Coronary artery (tissue), 2 donors: ENCODE data around the gene BLVRB.

ENCODE experiments used
- DNase-seq: peaks from one replicate; pipeline ENCODE4 v3.0.0-alpha.2; 2017; ENCODE audit warnings: low spot score
- H3K27ac ChIP-seq, 2 donors: fragments of 200-600 bp; sonication (generic); one replicate each; pipeline ENCODE4 v1.5.1; 2016 to 2019
- H3K4me3 ChIP-seq: fragments of 200-600 bp; sonication (generic); 2 replicates; pipeline ENCODE4 v1.5.1; 2016; ENCODE audit warnings: mild to moderate bottlenecking, moderate library complexity
- TF ChIP-seq, protein P1 (sequence below): fragments of 200-600 bp; sonication (generic); IDR thresholded peaks from one replicate; pipeline ENCODE4 v1.5.1; 2019; ENCODE audit warnings: antibody characterized with exemption

The BLVRB gene

DNA sequence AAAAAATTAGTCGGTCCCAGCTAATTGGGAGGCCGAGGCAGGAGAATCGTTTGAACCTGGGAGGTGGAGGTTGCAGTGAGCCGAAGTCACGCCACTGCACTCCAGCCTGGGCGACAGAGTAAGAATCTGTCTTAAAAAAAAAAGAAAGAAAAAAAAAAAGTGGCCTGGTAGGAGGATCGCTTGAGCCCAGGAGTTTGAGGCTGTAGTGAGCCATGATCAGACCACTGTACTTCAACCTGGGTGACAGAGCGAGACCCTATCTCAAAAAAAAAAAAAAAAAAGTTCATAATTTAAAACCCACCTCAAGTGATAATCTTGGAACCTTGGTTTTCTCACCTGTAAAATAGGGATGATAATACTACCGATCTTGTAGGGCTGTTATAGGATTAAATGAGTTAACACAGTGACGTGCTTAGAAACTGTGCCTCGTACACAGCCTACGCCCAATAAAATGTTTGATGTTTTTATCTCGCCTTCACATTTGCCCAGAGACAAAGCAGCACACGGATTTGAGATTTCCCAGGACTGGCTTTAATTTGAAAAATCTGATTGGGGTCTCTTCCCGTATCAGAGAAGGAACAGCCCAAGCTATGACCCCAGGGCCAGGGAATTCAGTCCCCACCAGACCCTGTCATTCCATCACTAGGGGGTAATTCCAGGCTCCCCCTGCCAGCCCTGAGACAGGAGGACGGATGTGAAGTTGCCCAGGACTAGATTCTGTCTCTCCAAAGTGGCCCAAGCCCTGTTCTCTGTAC lies 43.4 kb downstream of the BLVRB start:
- TF ChIP-seq, protein P1, sequence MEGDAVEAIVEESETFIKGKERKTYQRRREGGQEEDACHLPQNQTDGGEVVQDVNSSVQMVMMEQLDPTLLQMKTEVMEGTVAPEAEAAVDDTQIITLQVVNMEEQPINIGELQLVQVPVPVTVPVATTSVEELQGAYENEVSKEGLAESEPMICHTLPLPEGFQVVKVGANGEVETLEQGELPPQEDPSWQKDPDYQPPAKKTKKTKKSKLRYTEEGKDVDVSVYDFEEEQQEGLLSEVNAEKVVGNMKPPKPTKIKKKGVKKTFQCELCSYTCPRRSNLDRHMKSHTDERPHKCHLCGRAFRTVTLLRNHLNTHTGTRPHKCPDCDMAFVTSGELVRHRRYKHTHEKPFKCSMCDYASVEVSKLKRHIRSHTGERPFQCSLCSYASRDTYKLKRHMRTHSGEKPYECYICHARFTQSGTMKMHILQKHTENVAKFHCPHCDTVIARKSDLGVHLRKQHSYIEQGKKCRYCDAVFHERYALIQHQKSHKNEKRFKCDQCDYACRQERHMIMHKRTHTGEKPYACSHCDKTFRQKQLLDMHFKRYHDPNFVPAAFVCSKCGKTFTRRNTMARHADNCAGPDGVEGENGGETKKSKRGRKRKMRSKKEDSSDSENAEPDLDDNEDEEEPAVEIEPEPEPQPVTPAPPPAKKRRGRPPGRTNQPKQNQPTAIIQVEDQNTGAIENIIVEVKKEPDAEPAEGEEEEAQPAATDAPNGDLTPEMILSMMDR = no peak
- no peak for DNase-seq
- Histone ChIP-seq H3K4me3 (peak overlapping the region; percentile 72), H3K27ac (peak overlapping the region; percentile 98 to 100)

DNA sequence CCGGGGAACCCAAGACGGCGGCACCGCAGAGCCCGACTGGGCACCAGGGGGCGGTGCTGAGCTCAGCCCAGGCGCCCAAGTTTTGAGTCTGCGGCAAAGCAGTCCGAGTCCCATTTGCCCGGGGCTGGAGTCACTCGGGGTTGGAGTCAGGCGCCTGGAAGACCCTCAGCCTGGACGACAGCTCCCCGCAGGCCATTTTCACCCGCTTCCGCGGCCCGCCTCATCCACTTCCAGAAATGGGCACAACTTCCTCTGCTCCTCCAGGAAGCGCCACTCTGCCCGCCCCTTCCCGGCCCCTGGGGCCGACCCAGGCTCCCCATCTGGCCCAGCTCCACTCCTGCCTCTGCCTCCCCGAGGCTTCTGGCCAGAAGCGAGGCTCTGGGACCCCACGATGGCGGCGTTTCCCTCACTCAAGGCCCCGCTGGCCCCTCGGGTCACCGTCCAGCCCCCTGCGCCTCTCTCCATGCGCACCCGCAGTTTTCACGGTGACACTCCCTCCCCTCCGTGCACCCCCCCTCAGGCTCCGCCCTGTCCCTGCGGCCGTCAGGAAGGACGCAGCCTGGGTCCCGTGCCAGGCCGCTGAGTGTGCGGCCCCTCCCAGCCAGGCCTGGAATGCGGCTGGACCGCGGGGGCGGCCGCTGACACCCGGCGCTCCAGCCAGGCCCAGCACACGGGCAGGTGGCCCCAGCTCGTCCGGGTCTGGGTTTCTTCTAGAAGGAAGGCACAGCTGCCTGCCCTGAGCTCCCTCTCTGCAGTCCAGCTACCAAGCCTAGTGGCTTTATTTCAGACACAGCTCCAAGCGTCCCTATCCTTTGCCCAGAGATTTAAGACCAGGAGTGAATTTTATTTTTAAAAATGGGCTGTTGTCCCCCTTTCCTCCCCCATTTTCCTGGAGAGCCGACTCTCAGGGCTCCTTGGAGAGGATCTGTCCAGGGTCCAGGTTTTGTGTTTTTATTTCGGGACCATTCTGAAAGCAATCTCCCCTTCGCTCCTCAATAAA lies 44.5 kb downstream of the BLVRB start:
- Histone ChIP-seq H3K4me3 (peak overlapping the region; percentile 72), H3K27ac (peak overlapping the region; percentile 98 to 100)
- DNase-seq = peak; percentile 97
- TF ChIP-seq, protein P1 = peak; percentile 86

DNA sequence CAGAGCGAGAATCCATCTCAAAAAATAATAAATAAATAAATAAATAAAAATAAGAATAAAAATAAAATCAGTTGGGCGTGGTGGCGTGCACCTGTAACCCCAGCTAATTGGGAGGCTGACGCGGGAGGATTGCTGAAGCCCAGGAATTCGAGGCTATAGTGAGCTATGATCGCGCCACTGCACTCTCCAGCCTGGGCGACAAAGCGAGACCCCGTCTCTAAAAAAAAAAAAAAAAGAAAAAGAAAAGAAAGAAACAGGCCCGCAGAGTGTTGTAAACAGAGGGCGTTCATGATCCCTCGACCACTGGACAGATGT lies 45.1 kb downstream of the BLVRB start:
- H3K4me3 ChIP-seq = peak overlapping the region; percentile 72
- DNase-seq = no peak
- TF ChIP-seq, protein P1 = no peak
- H3K27ac ChIP-seq = peak overlapping the region; percentile 98 to 100

- Histone ChIP-seq H3K27ac (no peak overlapping the region), H3K4me3 (no peak overlapping the region)
- TF ChIP-seq, protein P1 = no peak
- DNase-seq = no peak
Observed at GRCh38 chr19:40419780-40420179, 45.8 kb downstream of the BLVRB start.

DNA sequence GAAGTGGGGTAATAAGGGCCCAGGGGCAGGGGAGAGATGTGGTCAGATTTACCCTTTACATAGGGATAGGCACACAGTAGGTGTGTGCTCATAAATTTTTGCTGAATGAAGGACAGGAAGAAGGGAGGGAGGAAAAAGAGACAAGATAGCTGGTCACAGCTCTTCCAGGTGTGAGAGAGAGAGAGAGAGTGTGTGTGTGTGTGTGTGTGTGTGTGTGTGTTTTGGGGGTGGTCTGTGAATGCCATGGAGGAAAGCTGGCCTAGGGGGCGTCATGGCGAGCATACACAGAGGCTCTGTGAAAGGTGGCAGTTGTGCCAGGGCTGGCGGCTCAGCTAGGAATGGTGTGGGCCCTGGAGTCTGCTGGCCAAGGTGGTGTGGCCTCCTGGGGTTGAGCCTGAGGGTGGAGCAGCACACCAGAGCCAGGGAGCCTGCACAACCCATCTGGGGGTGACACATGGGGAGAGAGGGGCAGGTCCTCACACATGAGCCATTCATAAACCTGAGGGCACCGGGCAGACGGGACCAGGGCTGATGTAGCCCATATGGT lies 46.4 kb downstream of the BLVRB start:
- TF ChIP-seq, protein P1 = no peak
- DNase-seq = no peak
- H3K4me3 ChIP-seq = no peak overlapping the region
- no peak overlapping the region for H3K27ac ChIP-seq

DNA sequence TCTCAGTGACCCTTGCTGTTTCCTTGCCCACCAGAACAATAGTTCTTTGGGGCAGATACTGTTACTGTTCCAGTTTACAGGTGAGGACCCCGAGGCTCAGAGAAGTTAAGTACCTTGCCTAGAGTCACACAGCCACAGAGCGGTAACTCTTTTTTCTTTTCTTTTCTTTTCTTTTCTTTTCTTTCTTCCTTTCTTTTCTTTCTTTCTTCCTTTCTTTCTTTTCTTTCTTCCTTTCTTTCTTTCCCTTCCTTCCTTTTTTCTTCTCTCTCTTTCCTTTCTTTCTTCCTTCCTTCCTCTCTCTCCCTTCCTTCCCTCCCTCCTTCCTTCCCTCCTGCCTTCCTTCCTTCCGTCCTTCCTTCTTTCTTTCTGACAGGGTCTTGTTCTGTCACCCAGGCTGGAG lies 47.5 kb downstream of the BLVRB start:
- TF ChIP-seq, protein P1 = no peak
- peak overlapping the region in 1 of 2 donors; percentile 77 for H3K27ac ChIP-seq
- H3K4me3 ChIP-seq = no peak overlapping the region
- no peak for DNase-seq
